Measurements from ENCODE around the gene CPNE5.

DNA sequence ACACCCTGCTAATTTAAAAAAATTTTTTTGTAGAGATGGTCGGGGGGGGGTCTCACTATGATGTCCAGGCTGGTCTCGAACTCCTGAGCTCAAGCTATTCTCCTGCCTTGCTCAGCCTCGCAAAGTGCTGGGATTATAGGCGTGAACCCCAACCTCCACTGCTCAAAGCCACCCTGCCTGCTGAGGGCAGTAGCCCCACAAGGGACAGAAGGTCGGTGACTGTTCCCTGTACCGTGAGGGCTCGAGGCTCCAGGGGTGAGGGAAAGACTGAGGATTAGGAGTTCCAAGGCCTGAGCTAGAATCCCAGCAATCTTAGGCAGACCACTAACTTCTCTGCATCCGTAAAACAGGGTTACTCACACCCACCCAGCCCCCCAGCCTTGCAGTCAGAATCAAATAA, 51.1 kb downstream of the CPNE5 start:
- no peak for TF ChIP-seq POLR2AphosphoS5 (IDR thresholded peaks at IDR 0.05)
- no peak for TF ChIP-seq POLR2A (IDR thresholded peaks at IDR 0.05)

Measured in spleen (tissue), 3 donors.